Stimulated activated CD4-positive, alpha-beta T cell treated with anti-CD3 and anti-CD28 coated beads, TNF-alpha, amount 100 ng/mL, for 24 hours (primary cell): ENCODE results near the gene HJV.

ENCODE experiments used
- DNase-seq, 3 experiments: peaks; one replicate each; pipeline ENCODE4 v3.0.0-alpha.2; 2020; ENCODE audit warnings: low read depth in 3 of 3

The HJV gene

GRCh38 chr1:145977486-145978470 lies 43.8 kb downstream of the HJV start:
- DNase-seq: peak in 2 of 3 experiments; percentile 58 to 61

DNA sequence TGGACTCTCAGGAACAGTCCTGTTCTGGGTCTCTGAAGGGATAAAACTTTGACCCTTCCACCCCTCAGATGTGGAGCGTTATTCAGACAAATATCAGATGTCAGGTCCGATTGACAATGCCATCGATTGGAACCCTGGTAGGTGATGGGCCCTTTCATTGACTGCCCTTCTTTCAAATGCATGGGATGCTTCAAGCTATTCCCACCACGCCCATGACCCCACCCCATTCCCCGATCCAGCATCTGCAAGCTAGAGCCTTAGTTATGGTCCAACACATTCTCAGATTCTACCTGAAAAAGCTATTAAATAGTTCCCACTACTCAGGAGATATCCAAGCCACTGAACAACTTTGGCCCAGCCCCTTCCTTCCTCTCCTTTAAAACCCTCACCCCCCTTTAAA lies 44.5 kb downstream of the HJV start:
- DNase-seq: no peak

GRCh38 chr1:145975216-145975615 lies 46.3 kb downstream of the HJV start:
- DNase-seq: no peak

- no peak for DNase-seq
Observed at GRCh38 chr1:145974721-145975120, 46.8 kb downstream of the HJV start.

DNA sequence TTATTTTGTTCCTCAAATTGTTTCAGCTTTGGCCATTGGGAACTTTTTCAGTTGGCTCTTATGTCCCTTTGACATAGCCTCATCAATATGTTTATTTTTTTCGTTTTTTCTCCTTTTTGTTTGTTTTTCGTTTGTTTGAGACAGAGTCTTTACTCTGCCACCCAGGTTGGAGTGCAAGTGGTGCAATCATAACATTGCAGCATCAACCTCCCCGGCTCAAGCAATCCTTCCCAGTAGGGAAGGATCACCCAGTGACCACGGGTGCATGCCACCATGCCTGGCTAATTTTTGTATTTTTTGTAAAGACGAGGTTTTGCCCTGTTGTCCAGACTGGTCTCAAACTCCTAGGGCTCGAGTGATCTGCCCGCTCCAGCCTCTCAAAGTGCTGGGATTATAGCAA lies 49.0 kb downstream of the HJV start:
- no peak for DNase-seq
